Prostate gland (tissue), 2 donors: ENCODE data around the gene CHRNB4. TPM values are rescaled to one million over a fixed set of nuclear protein-coding genes. Genes with fewer than 3 reads are reported as not detected.
"Not testable (repeated sequence)": the region's sequence is repeated elsewhere in the genome, so short reads cannot be mapped to it uniquely, and the experiment has no call there.

ENCODE experiments used
- DNase-seq: peaks from one replicate; pipeline ENCODE4 v3.0.0-alpha.2; 2019; ENCODE audit warnings: low spot score
- H3K27ac ChIP-seq, 2 donors: fragments of 200-600 bp; sonication (generic); 2 replicates each; pipeline ENCODE4 v1.5.1; 2017 to 2019
- H3K27me3 ChIP-seq: fragments of 200-600 bp; sonication (generic); replicated peaks from 2 replicates; pipeline ENCODE4 v1.5.1; 2019; ENCODE audit not compliant: insufficient read depth
- H3K36me3 ChIP-seq, 2 donors: fragments of 200-600 bp; sonication (generic); 1 replicate in 1 of 2; 2 replicates in 1 of 2; pipeline versions ENCODE4 v1.5.1 to v1.8.1; 2017 to 2019
- H3K4me1 ChIP-seq: fragments of 200-600 bp; sonication (generic); replicated peaks from 2 replicates; pipeline ENCODE4 v1.5.1; 2019
- H3K4me3 ChIP-seq, 2 donors: fragments of 200-600 bp; sonication (generic); 2 replicates each; pipeline ENCODE4 v1.5.1; 2017 to 2019
- H3K9me3 ChIP-seq: fragments of 200-600 bp; sonication (generic); 2 replicates; pipeline ENCODE4 v1.5.1; 2017
- POLR2A ChIP-seq: fragments of 450-650 bp; IDR thresholded peaks from one replicate; pipeline ENCODE4 v1.6.1; 2016; ENCODE audit warnings: antibody characterized with exemption, mild to moderate bottlenecking
- POLR2AphosphoS5 ChIP-seq: sonication (generic); formaldehyde crosslinking; IDR thresholded peaks from one replicate; pipeline ENCODE4 v1.6.1; 2017; ENCODE audit warnings: antibody characterized with exemption
- WGBS: methylation state at CpG from one replicate; pipeline ENCODE4 v1.1.5; 2018; 5-methylcytosine and 5-hydroxymethylcytosine counted together
- intact Hi-C: fragments of 100-400 bp; cut with DNase I; formaldehyde crosslinking; loops from one replicate; pipeline ENCODE4 v1.14.2; 2022
- total RNA-seq, 2 donors: library from RNA; depleted of rRNA; stranded (reverse); fragments of >200 nt; gene quantifications; one replicate each; pipeline ENCODE4 v1.1.0, GENCODE V29; 2016
- TF ChIP-seq, protein P1 (sequence below), 4 experiments: fragments of 200-600 bp in 2 of 4; fragments of 450-650 bp in 2 of 4; sonication (generic) in 2 of 4; IDR thresholded peaks; 1 replicate in 3 of 4; 2 replicates in 1 of 4; pipeline ENCODE4 v1.5.1; 2016 to 2019; ENCODE audit warnings: antibody characterized with exemption in 4 of 4, mild to moderate bottlenecking in 2 of 4, moderate library complexity in 2 of 4

The CHRNB4 gene
- total RNA-seq, 2 donors from 2014 or later: 3.0 TPM; not detected in 1

DNA sequence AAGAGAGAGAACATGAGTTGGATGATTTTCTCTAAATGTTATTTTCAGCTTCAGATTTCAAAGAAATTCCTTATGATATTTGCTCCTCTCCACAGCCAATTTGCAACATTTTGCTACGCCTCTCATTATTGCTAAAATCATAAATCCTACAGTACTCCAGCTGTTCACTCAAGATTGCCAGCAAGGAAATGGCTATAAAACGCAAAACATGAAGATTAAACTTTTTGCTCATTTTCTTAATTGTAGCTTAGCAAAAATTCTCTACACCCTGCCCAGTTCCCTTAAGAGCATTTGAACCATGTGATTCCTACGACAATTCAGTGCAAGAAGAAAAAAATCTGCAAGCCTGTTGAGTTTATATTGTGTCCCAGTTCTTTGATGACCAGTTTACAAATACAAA, 27.0 kb downstream of the CHRNB4 start:
- no peak overlapping the region for H3K27ac ChIP-seq
- DNase-seq: no peak
- H3K9me3 ChIP-seq: no peaks in the 10 kb centered on the region
- no peaks in the 10 kb centered on the region for H3K4me1 ChIP-seq
- no peak overlapping the region for H3K4me3 ChIP-seq
- intact Hi-C loops: no loop called here
- no peaks in the 10 kb centered on the region for H3K36me3 ChIP-seq
- no peak for TF ChIP-seq POLR2A
- no peaks in the 10 kb centered on the region for H3K27me3 ChIP-seq
- 45% methylated on average over 3 of the region's 3 CpGs for WGBS

DNA sequence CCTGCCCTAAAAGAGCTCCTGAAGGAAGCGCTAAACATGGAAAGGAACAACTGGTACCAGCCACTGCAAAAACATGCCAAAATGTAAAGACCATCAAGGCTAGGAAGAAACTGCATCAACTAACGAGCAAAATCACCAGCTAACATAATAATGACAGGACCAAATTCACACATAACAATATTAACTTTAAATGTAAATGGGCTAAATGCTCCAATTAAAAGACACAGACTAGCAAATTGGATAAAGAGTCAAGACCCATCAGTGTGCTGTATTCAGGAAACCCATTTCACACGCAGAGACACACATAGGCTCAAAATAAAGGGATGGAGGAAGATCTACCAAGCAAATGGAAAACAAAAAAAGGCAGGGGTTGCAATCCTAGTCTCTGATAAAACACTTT, 31.5 kb downstream of the CHRNB4 start:
- intact Hi-C loops, H3K36me3 ChIP-seq, H3K27ac ChIP-seq, H3K9me3 ChIP-seq, H3K4me3 ChIP-seq, H3K4me1 ChIP-seq, H3K27me3 ChIP-seq, DNase-seq: not testable (repeated sequence)
- WGBS: 83% methylated on average over 3 of the region's 3 CpGs

DNA sequence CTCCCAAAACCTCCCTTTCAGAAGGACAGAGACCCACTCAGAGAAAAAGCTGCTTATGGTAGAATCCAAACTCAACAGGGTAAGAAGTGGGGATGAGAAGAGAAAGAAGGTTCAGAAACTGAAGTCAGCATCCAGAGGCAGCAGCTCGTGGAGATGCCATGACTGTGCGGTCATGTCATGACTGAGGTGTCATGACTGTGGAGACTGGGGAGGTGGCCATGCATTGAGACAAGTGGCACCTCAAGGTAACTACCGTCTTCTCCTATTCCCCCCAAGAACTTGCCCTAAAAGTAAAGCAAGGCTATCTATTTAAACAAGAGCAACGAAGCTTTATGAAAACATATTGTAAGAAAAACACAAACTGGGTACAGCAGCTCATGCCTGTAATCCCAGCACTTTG, 35.3 kb downstream of the CHRNB4 start:
- Histone ChIP-seq H3K36me3 (no peaks in the 10 kb centered on the region), H3K9me3 (no peaks in the 10 kb centered on the region), H3K4me1 (no peaks in the 10 kb centered on the region), H3K27ac (no peak overlapping the region), H3K27me3 (no peaks in the 10 kb centered on the region), H3K4me3 (no peak overlapping the region)
- WGBS: 84% methylated on average over 4 of the region's 4 CpGs
- no peak for TF ChIP-seq POLR2A
- intact Hi-C loops: no loop called here
- DNase-seq: no peak

DNA sequence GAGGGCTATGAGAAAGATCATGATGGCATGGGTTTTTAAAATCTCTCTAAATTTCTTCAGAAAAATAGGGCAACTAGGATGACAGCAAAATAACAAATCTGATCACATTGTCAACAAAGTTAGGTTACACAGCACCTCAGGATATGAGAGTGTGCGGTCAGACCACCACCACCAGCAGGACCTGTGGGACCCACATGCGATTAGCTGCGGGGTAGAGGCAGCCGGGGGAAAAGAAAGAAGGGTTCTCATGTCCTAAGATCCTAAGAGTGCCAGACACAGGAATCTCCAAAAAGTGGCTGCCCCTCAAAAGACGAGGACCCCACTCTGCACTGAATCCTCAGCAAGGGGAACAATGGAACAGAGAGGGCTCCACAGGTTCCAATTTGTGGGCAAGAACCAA, 35.8 kb downstream of the CHRNB4 start:
- intact Hi-C loops: no loop called here

DNA sequence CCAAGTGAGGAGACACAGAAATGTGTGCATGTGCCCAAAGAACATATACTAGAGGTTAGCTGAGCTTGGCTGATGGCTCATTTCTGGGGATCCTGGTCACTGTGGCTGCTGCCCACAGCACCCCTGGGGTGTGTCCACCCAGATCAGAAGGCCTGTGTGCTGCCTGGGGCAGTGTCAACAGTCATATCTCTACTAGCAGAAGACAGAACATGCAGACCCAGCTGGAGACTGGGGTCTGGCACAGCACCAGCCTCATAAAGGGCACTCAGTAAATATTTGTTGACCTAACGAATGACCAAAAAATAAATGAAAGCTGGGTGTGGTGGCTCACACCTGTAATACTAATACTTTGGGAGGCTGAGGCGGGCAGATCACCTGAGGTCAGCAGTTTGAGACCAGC, 36.6 kb downstream of the CHRNB4 start:
- TF ChIP-seq, protein P1, sequence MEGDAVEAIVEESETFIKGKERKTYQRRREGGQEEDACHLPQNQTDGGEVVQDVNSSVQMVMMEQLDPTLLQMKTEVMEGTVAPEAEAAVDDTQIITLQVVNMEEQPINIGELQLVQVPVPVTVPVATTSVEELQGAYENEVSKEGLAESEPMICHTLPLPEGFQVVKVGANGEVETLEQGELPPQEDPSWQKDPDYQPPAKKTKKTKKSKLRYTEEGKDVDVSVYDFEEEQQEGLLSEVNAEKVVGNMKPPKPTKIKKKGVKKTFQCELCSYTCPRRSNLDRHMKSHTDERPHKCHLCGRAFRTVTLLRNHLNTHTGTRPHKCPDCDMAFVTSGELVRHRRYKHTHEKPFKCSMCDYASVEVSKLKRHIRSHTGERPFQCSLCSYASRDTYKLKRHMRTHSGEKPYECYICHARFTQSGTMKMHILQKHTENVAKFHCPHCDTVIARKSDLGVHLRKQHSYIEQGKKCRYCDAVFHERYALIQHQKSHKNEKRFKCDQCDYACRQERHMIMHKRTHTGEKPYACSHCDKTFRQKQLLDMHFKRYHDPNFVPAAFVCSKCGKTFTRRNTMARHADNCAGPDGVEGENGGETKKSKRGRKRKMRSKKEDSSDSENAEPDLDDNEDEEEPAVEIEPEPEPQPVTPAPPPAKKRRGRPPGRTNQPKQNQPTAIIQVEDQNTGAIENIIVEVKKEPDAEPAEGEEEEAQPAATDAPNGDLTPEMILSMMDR (IDR thresholded peaks at IDR 0.05): no peak
- no peak for TF ChIP-seq POLR2A
- peak; percentile 29 for TF ChIP-seq POLR2AphosphoS5
- intact Hi-C loops: no loop called here
- WGBS: 66% methylated on average over 2 of the region's 2 CpGs
- Histone ChIP-seq H3K4me3 (no peak overlapping the region), H3K27me3 (no peaks in the 10 kb centered on the region), H3K27ac (no peak overlapping the region), H3K4me1 (no peaks in the 10 kb centered on the region), H3K36me3 (no peaks in the 10 kb centered on the region), H3K9me3 (no peaks in the 10 kb centered on the region)
- DNase-seq: peak; percentile 32

More for the DNA sequence above, 35.8 kb downstream of the CHRNB4 start:
- H3K9me3 ChIP-seq: no peaks in the 10 kb centered on the region
- 88% methylated on average over 5 of the region's 5 CpGs for WGBS
- H3K4me3 ChIP-seq: no peak overlapping the region
- TF ChIP-seq POLR2AphosphoS5 (no peak), POLR2A (no peak)
- TF ChIP-seq, protein P1 (IDR thresholded peaks at IDR 0.05): no peak
- H3K4me1 ChIP-seq: no peaks in the 10 kb centered on the region
- H3K36me3 ChIP-seq: no peaks in the 10 kb centered on the region
- no peak for DNase-seq
- H3K27me3 ChIP-seq: no peaks in the 10 kb centered on the region
- H3K27ac ChIP-seq: no peak overlapping the region

DNA sequence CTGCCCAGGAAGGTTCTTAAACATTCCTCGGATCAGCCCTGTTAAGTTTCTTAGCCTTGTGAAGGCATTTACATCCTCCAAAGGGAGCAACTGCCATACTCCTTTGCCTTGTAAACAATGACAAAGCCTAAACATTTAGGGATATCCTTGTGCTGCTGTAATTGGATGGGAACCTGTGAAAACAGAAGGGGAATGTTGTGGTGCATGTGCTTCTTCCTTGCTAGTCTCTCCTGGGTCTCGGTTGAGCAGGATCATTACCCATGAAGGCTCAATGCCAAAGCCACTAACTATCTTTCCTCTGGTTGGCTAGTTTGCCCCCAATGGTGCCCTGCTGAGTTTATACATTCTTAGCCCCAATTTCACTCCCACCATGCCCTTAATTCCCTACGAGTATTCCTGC, 37.5 kb downstream of the CHRNB4 start:
- intact Hi-C loops: no loop called here
- H3K27me3 ChIP-seq: no peaks in the 10 kb centered on the region
- TF ChIP-seq POLR2A (no peak), POLR2AphosphoS5 (no peak)
- TF ChIP-seq, protein P1 (IDR thresholded peaks at IDR 0.05): no peak
- H3K27ac ChIP-seq: no peak overlapping the region
- no peak overlapping the region for H3K4me3 ChIP-seq
- no peaks in the 10 kb centered on the region for H3K4me1 ChIP-seq
- no peaks in the 10 kb centered on the region for H3K36me3 ChIP-seq
- no peak for DNase-seq
- no peaks in the 10 kb centered on the region for H3K9me3 ChIP-seq
- 65% methylated on average over 3 of the region's 3 CpGs for WGBS
